Activated CD8-positive, alpha-beta T cell treated with anti-CD3 and anti-CD28 coated beads for 36 hours (primary cell): ENCODE results near the gene KDM1A. TPM values are rescaled to one million over a fixed set of nuclear protein-coding genes. Genes with fewer than 3 reads are reported as not detected.

ENCODE experiments used
- ATAC-seq: fragments of 200-7000 bp; cut with Tn5 transposase; one replicate; pipeline ENCODE4 v1.10.0; 2021; ENCODE audit warnings: mild to moderate bottlenecking, moderate library complexity
- CTCF ChIA-PET: fragments of 350-600 bp; sonication (Branson Sonifier 250); formaldehyde crosslinking; loops from one replicate; lab custom pipeline; 2021; ENCODE audit warnings: antibody characterized with exemption; lab: Charles Lee
- POLR2A ChIA-PET: fragments of 350-600 bp; sonication (Branson Sonifier 250); formaldehyde crosslinking; loops from one replicate; lab custom pipeline; 2021; ENCODE audit warnings: antibody characterized with exemption; lab: Charles Lee
- DNase-seq: peaks from one replicate; pipeline ENCODE4 v3.0.0-alpha.2; 2020
- H3K27ac Mint-ChIP-seq: one replicate; pipeline ENCODE4 v1.8.0; 2021; ENCODE audit warnings: mild to moderate bottlenecking, mixed read lengths
- H3K27me3 Mint-ChIP-seq: one replicate; pipeline ENCODE4 v1.8.0; 2021; ENCODE audit warnings: mixed read lengths
- H3K36me3 Mint-ChIP-seq: one replicate; pipeline ENCODE4 v1.8.0; 2021; ENCODE audit warnings: low read depth, mixed read lengths
- H3K4me1 Mint-ChIP-seq: one replicate; pipeline ENCODE4 v1.8.0; 2021; ENCODE audit warnings: low read depth, mixed read lengths
- H3K4me3 Mint-ChIP-seq: one replicate; pipeline ENCODE4 v1.8.0; 2021; ENCODE audit warnings: mild to moderate bottlenecking, moderate library complexity, mixed read lengths
- H3K9me3 Mint-ChIP-seq: one replicate; pipeline ENCODE4 v1.8.0; 2021; ENCODE audit warnings: mixed read lengths
- intact Hi-C: fragments of 100-400 bp; cut with micrococcal nuclease; formaldehyde crosslinking; loops from one replicate; pipeline ENCODE4 v1.10.0; 2022
- total RNA-seq, 2 experiments: library from RNA; stranded (reverse); gene quantifications; one replicate each; pipeline ENCODE4 v1.2.3, GENCODE V29; 2021
- TF ChIP-seq, protein P1 (sequence below): fragments of 200-600 bp; IDR thresholded peaks from one replicate; pipeline ENCODE4 v1.8.0; 2022; ENCODE audit warnings: antibody characterized with exemption, mild to moderate bottlenecking

The KDM1A gene
- total RNA-seq, 2 experiments from 2014 or later, result 75.2 to 77.7 TPM

GRCh38 chr1:23099171-23099536 is 79.9 kb downstream of the KDM1A start:
- DNase-seq, result no peak
- ATAC-seq, result no peak
- Mint-ChIP-seq H3K27ac (no peak overlapping the region), H3K4me1 (peaks cover 42% of the 10 kb centered on the region), H3K4me3 (no peak overlapping the region), H3K9me3 (no peaks in the 10 kb centered on the region), H3K27me3 (no peaks in the 10 kb centered on the region), H3K36me3 (peaks cover 5% of the 10 kb centered on the region)
- ChIA-PET CTCF (interaction anchor here (0.7 to 13.3 kb wide), 29 partner anchors 10 to 202 kb away, joined by 3 to 748 read pairs (median 4); partner anchors contain the start of gene LUZP1), POLR2A (interaction anchor here (0.9 to 3.0 kb wide), 8 partner anchors 11 to 84 kb away, joined by 3 to 24 read pairs (median 6); partner anchors contain the start of gene LUZP1)
- TF ChIP-seq, protein P1, sequence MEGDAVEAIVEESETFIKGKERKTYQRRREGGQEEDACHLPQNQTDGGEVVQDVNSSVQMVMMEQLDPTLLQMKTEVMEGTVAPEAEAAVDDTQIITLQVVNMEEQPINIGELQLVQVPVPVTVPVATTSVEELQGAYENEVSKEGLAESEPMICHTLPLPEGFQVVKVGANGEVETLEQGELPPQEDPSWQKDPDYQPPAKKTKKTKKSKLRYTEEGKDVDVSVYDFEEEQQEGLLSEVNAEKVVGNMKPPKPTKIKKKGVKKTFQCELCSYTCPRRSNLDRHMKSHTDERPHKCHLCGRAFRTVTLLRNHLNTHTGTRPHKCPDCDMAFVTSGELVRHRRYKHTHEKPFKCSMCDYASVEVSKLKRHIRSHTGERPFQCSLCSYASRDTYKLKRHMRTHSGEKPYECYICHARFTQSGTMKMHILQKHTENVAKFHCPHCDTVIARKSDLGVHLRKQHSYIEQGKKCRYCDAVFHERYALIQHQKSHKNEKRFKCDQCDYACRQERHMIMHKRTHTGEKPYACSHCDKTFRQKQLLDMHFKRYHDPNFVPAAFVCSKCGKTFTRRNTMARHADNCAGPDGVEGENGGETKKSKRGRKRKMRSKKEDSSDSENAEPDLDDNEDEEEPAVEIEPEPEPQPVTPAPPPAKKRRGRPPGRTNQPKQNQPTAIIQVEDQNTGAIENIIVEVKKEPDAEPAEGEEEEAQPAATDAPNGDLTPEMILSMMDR, result no peak
- intact Hi-C loops, result no loop called here

DNA sequence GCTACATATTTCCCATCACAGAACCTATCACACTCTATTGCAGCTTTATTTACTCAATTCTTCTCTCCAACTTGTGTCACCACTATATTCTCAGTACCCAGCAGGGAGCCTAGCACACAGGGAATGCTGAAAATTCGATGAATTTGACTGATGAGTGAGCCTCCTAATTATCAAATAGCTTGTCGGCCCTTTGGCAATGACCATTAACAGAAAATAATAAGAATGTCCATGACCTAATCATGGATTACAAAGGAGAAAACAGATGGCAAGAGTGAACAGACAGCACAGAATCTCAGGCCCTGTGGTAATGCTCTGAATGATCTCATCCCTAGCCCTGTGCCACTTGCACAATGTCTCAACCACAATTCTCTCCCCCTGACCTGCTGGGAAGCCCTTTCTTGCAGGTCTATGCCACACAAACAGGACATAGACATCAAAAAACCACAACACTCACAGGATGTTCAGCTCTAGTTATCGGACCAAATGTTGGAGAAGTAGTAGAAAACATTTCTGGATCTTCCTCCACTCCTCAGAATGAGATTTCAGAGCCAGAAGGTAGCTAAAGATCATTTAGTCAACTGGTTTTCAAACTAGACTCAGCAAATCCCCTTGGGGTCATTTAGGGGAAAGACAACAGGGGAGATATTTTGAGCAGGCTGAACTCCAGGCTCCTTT is 80.9 kb downstream of the KDM1A start:
- ATAC-seq, result peak; percentile 69

DNA sequence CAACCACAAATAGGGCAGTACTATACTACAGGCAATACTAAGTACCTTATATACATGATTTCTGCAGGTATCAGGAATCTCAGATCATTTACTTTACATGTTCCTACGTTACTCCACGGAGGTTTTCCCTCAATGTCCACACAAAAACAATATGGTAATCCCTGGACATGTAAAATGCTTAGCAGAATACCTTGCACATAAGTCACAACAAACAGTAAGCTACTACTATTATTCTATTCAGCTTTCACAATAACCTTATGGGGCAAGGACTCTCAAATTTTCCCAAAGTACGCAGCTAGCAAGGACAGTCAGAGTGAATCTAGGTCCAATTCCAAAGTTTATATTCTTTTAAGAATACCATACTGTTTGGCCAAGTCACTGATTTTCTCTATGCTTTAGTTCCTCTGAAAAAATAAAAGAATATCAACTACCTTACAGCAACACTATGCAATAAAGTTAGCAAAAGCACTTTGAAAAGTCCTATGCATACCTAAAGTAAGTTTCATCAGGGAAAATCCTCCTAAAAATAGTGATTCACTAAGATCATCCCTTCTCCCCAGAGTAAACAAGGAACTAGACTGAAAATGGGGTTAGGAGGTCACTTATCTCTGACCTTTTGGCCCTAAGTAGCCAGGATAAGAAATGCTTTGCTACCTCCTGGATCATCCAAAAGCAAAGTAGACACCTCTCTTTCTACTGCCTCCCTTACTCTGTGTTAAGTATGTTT is 82.0 kb downstream of the KDM1A start:
- no peak for ATAC-seq
- TF ChIP-seq, protein P1, result no peak
- H3K9me3 Mint-ChIP-seq, result no peaks in the 10 kb centered on the region
- no peak for DNase-seq
- H3K4me1 Mint-ChIP-seq, result peaks cover 45% of the 10 kb centered on the region
- intact Hi-C loops, result no loop called here
- peaks cover 7% of the 10 kb centered on the region for H3K36me3 Mint-ChIP-seq
- no peaks in the 10 kb centered on the region for H3K27me3 Mint-ChIP-seq
- H3K27ac Mint-ChIP-seq, result no peak overlapping the region
- POLR2A ChIA-PET, result interaction anchor here (1.2 to 3.0 kb wide), 2 partner anchors 8 to 82 kb away, joined by 3 to 24 read pairs; no protein-coding TSS in a partner anchor
- no peak overlapping the region for H3K4me3 Mint-ChIP-seq
- CTCF ChIA-PET, result interaction anchor here (0.8 to 13.3 kb wide), 7 partner anchors 10 to 79 kb away, joined by 3 to 748 read pairs (median 4); no protein-coding TSS in a partner anchor

More for the DNA sequence above, 80.9 kb downstream of the KDM1A start:
- H3K27ac Mint-ChIP-seq, result peak overlapping the region; percentile 51
- peaks cover 45% of the 10 kb centered on the region for H3K4me1 Mint-ChIP-seq
- H3K4me3 Mint-ChIP-seq, result no peak overlapping the region
- H3K36me3 Mint-ChIP-seq, result peaks cover 7% of the 10 kb centered on the region
- ChIA-PET POLR2A (interaction anchor here (1.0 to 3.0 kb wide), 8 partner anchors 8 to 83 kb away, joined by 4 to 24 read pairs (median 6); partner anchors contain the start of gene LUZP1), CTCF (interaction anchor here (0.7 to 13.3 kb wide), 20 partner anchors 11 to 116 kb away, joined by 3 to 748 read pairs (median 4); no protein-coding TSS in a partner anchor)
- H3K27me3 Mint-ChIP-seq, result no peaks in the 10 kb centered on the region
- intact Hi-C loops, result no loop called here
- TF ChIP-seq, protein P1, result no peak
- H3K9me3 Mint-ChIP-seq, result no peaks in the 10 kb centered on the region
- peak; percentile 69 for DNase-seq

DNA sequence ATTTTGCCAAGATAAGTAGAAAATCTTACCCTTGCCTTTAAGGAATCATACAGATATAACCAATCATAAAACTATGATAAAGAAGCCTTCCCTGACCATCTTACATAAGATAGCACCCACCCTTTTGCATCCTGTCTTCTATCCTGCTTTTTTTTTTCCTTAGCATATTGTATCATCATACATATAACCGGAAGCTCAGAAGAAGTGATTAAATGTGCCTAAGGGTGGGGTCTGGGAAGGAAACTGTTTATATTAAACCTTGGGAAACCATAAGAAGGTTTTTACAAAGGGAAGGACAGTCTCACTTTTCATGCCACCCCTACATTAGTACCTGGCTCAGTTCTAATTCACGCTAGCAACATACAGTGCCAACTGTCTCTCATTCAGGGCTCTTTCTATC is 82.6 kb downstream of the KDM1A start:
- DNase-seq (no peak), ATAC-seq (no peak)
- ChIA-PET CTCF (interaction anchor here (0.7 to 13.3 kb wide), 2 partner anchors 9 to 79 kb away, joined by 3 to 748 read pairs; no protein-coding TSS in a partner anchor), POLR2A (interaction anchor here (1.2 to 1.6 kb wide), 3 partner anchors 9 to 80 kb away, joined by 3 to 5 read pairs (median 4); no protein-coding TSS in a partner anchor)
- no peaks in the 10 kb centered on the region for H3K27me3 Mint-ChIP-seq
- TF ChIP-seq, protein P1, result no peak
- H3K4me1 Mint-ChIP-seq, result peaks cover 45% of the 10 kb centered on the region
- peak overlapping the region; percentile 6 for H3K27ac Mint-ChIP-seq
- no peaks in the 10 kb centered on the region for H3K9me3 Mint-ChIP-seq
- H3K4me3 Mint-ChIP-seq, result no peak overlapping the region
- intact Hi-C loops, result no loop called here
- peaks cover 7% of the 10 kb centered on the region for H3K36me3 Mint-ChIP-seq
